Caki2 (cell line): ENCODE data around the gene DNASE2. TPM values are rescaled to one million over a fixed set of nuclear protein-coding genes. Genes with fewer than 3 reads are reported as not detected.

Source experiments
- DNase-seq: peaks from one replicate; pipeline ENCODE4 v3.0.0-alpha.2; 2015; ENCODE audit warnings: low read depth
- in situ Hi-C: cut with HindIII; loops from 2 replicates; pipeline ENCODE4 v1.10.0; 2016; ENCODE audit warnings: low sequenced_read_pairs, low pct_unique_long_range_greater_than_20kb, mixed read lengths
- total RNA-seq: library from RNA; depleted of rRNA; stranded (reverse); fragments of >200 nt; shearing (Covaris generic); gene quantifications from 2 replicates; pipeline ENCODE4 v1.2.3, GENCODE V29; 2014; ENCODE audit warnings: low replicate concordance; rRNA removed

DNASE2 gene
- total RNA-seq, 1 experiment from 2014 or later: 83.9 TPM

DNA sequence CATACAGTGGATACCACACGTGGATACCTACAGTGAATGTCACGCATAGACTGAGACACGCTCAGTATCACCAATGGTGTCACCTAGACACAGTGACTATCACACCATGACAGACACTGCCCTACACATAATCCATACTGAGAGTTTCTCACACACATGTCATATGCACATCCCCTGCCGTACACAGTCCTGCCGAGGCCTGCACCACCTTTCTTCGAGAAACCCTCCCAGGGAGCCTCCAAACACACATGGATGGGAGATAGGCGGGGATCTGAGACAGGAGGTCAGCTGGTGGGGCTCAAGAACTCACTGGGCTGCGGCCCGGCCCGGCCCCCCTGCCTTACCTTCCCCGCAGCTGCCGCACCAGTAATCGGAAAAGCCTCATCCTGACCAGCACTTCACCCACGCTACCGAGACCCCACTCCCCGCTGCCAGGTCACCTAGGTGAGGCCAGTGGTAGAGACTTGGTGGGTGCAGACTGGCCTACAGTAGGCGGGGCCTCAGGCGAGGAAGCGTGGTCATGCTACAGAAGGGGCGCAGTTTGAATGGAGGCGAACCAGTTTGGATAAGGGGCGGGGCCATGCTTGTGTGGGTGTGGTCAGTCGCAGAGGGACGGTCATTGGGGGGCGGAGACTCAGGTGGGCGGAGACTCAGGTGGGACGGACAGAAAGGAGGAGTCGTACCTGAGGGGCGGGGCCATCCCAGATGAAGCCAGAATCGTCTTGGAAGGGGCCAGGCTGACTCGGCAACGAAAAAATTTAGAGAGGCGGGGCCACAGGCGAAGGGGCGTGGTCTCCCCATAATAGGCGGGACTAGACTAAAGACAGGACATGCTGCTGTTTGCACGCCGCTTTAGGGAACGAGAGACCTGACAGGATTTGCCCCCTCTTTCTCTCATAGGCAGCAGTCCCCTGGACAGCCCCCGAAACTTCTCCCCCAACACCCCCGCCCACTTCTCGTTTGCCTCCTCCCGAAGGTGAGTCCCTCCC, 40.9 kb downstream of the DNASE2 start:
- peak; percentile 82 for DNase-seq
- in situ Hi-C loops: no loop called here

DNA sequence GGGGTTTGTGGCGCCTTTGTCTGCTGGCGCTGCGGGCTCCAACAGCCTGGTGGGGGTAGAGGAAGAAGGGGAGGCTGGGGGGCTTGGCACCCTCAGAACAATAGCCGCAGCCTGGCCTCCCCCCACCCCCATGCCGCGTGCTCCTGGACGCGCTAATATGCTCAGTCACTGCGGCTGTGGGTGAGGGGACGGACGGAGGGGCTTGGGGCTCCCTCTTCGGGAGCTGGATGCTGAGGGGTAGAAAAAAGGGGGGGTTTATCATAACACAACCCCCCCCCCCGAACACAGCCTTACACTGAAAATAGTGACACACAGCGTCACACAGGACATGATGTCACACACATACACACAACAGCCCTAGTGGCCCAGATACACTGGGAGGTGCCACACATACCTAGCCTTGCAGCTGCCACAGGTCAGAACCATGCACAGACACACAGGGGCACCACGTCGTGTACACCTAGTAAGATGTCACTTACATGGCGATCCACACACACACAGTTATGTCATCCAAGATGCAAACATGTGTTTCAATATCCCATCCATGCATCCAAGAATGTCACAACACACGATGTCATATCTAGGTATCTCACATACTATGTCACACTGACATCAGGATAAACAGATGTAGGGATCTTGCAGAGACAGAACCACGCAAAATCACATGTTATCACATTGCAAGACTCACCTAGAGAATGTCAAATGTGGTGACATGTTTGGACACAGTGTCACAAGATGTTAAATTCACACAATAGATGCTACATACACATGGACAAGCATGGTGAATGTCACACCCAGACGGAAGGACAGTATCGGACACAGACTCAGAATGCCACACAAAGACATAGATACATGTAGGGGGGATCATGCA, 42.1 kb downstream of the DNASE2 start:
- in situ Hi-C loops: no loop called here
- no peak for DNase-seq

DNA sequence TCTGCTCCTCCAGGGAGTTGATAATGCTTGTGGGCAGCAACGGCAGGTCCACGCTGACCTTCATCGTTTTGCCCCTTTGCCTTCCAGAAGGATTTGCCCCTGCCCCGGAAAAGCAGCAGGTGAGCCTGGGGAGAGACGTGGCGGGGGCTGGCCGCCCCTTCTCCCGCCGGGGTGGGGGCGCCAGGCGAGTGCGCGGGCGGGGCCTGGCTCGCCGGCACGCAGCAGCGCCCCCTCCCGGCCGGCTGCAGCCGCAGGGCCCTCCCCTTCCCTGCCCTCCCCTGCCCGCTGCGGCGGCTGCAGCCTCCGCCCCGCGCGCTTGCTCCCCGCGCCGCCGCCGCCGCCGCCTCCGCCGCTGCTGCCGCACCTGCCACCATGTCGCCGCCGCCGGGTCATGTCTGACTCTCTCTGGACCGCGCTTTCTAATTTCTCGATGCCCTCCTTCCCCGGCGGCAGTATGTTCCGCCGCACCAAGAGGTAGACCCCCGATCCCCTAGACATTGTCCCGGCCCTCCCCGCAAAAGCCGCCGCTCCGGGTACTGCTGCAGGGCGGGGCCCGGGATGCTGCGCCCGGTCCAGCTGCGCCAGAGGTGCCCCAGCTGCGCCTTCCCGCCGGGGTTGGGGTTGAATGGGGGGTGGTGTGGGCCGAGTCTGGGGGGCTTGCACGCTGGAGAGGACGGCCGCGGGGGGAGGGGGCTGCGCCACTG, 42.9 kb downstream of the DNASE2 start, which contains the start of gene MAST1:
Gene MAST1, plus strand, starts transcription at position 334 of the 704 bp plus-strand sequence. Its CDS starts 58 bp downstream, at position 392.
- peak; percentile 51 for DNase-seq
- in situ Hi-C loops: no loop called here

DNA sequence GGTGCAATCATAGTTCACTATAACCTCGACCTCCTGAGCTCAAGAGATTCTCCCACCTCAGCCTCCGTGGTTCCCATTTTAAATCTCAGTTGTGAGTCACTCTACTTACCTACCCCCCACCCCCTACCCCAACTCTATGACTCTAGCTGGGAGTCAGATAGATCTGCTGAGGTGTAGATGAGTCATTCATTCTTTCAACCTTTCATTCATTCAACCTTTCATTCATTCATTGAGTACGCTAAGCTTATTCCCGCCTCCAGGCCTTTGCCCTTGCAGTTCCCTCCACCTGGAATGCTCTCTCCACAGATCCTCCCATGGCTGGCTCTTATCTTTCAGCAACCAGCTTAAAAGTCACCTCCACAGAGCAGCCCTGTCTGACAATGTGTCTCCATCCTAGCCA, 44.0 kb downstream of the DNASE2 start:
- DNase-seq: no peak
- in situ Hi-C loops: no loop called here

DNA sequence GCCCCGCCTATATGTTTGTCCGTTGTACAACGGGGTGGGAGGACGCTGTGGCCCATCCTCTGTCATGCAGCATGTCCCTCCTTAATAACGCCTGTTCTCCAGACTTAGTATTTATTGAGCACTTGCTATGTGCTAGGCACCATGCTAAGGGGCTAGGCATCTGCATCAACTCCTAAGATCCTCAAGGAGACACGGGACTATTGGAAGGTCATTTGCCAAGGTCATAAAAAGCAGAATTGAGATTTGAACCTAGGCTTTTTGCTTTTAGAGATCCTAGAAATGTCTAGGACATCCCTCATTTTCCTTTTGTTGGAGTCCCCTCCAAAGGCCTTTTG, 44.8 kb downstream of the DNASE2 start:
- no peak for DNase-seq
- in situ Hi-C loops: no loop called here

DNA sequence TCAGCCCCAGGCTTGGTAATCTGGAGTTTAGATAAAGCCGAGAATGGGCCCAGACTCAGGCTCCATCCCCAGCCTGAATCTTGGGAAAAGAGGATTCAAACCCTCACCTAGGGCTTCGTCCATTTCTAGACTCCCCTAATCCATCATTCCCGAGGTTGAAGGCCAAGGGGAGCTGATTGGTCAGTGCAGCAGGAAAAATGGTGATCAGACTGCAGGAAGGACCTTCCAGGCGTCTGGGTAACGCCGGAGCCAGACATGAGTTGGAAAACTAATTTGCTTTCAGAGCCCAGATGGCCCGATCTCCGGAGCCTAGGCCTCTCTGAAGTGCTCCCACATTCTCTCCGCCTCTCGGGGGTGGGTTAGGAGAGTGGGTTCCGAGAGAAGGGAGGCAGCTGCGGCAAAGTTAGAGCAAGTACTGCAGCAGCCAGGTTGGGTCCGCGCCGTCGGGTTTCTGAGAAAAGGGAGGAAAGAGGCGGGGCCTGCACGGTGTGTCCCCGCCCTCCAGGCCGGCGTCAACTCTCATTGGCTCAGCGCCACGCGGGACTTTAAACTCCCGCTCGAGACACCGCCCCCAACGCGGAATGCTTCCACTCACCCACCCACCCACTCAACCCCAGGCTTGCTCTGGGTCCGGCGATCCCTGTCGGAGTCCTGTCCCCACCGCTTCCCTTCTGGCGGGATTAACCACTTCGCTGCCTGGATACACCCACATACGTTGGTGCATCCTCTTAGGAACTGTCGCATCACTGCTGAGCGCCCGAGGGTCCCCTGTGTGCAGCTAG, 46.1 kb downstream of the DNASE2 start:
- DNase-seq: no peak

DNA sequence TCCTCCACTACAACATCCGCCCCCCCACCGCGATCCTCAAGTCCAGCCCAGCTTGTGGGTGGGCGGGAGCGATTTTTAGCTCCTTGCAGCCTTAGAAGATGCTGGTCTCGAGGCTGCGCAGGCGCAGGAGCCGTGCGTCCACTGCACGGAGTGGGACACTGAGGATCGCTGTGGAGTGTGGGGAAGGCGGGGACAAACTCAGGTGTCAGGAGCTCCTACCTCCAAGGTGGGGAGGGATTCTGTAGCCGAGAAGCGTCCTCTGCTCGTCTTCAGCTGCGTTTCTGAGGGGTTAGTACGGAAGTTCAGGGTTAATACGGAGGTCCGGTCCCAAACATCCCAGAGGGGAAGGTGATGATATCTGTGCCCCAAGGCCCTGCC, 46.7 kb downstream of the DNASE2 start, which contains the start of gene RTBDN:
Gene RTBDN, minus strand, starts transcription at position 14 of the 378 bp plus-strand sequence. CDS start 4,600 bp downstream, outside the sequence.
- no peak for DNase-seq
- in situ Hi-C loops: no loop called here

More for the DNA sequence above, 46.1 kb downstream of the DNASE2 start:
- in situ Hi-C loops: no loop called here

DNA sequence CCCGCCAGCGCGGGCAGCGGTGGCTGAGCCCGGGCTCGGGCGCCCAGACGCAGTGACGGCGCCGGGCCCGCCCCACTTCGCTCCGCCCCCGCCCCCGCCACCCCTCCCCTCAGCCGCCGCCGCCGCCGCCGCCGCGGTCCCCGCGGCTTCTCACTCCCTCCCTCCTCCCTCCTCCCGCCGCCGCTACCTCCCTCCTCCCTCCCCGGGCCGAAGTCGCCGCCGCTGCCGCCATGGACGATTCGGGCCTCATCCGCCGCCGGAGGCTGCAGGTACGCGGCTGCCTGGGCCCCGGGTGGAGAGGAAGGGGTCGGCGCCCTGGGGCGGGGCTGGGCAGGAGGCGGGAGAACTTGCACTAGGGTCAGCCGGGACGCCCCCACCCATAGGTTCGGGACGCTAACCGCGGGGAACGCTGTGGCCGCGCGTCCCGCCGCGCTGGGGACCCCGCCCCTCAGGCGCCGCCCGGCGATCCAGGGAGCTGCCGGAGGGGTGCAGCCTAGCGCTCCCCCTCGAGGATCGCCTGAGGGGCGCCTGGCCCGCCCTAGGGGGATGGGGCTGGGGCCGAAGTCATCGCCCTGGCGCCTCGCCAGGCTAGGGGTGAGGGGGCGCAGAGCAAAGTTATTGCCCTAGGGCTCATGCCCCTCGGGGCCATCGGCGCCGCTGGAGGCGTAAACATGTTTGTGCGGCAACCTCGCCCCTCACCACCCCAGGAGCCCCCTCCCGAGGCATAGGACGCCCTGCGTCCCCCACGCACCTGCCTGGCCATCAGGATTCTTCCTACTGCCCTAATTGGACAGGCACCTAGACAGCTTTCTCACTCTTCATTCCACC, 47.3 kb downstream of the DNASE2 start:
- in situ Hi-C loops: no loop called here
- DNase-seq: no peak

DNA sequence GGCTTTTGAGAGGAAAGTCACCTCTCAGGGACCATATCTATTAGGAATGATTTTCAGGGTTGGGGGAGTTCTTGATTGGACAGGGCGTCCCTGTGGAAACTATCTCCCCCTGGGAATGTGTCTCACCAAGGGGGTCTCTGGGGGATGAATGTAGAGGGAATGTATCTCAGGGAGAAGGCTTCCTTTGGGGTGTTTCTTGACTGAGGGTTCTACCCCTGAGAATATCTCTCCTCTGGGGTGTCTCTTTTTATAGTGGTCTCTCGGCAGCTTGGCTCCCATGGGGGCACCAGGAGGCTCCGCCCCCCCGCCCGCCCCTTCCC, 47.9 kb downstream of the DNASE2 start:
- in situ Hi-C loops: no loop called here
- no peak for DNase-seq

DNA sequence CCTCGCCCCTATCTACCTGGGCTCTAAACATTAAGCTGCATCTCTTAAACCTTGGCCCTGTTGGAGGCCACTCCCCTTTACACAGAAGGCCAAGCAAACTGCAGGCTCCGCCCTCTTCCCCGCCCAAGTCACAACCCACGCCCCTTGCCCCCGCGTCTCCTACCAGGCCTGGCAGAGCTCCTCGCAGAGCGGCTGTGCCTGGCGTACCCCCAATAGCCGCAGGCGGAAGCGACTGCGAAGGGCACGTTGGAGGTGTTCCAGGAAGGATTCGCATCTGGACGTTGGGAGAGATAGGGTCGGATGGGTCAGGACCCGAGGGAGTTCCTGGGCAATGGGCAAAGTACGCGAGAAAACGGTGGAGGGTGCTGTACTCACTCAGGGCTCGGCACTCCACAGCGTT, 52.8 kb downstream of the DNASE2 start:
- no peak for DNase-seq
- in situ Hi-C loops: no loop called here

DNA sequence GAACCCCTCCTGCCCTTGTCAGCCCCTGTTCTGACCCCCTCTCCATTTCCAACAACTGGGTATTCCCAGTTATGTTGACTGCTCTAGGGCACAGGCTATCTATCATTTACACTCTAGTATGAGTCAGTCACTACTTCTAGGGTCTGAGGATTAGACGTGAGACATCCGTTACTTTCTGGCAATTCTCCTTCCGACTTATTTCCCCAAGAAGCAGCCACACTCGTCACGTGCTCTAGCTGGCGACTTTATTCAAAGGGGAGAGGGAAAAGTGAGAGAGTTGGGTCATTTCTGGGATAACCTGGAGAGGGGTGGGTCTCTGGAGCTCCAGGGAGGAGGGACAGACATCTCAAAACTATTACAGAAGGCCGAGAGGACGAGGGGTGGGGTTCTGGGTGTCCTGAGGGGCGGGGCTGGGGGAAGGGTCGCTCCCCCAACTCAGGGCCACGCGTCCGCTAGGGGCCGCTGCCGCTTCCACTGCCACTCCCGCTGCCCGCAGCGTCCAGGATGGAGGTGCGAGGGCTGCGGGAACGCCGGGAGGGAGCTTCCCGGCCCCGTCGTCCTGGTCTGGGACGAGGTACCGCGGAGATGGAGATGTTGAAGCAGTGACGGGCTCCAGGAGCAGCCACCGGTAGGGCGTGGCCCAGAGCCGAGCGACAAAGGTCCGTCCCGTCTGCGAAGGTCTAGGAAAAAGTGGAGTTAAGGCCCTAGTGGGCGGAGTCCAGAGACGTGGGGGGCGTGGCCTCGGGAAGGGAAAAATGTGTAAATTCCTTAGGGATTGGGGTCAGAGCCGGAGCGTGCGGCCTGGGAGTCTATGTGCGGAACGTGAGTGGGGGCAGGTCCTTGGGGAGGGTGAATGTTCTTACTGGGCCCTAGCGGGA, 55.8 kb downstream of the DNASE2 start:
- in situ Hi-C loops: no loop called here
- no peak for DNase-seq

Other genes with a start within 250 kb of the DNASE2 start
- 72.5 and 82.9 TPM in 2 replicates for gene MAN2B1, start 214.7 kb downstream of the DNASE2 start, total RNA-seq
- gene WDR83, start 214.6 kb downstream of the DNASE2 start, total RNA-seq: 20.6 and 22.6 TPM in 2 replicates
- 93.6 and 111 TPM in 2 replicates for gene DHPS, start 199.6 kb downstream of the DNASE2 start, total RNA-seq
- gene GNG14, start 193.5 kb downstream of the DNASE2 start, total RNA-seq: not detected in 2 replicates
- gene FBXW9, start 184.8 kb downstream of the DNASE2 start, total RNA-seq: 43.4 and 44.8 TPM in 2 replicates
- 35.2 and 39.7 TPM in 2 replicates for gene TNPO2, start 157.5 kb downstream of the DNASE2 start, total RNA-seq
- 607 and 626 TPM in 2 replicates for gene TRIR, start 146.8 kb downstream of the DNASE2 start, total RNA-seq
- gene GET3, start 144.0 kb downstream of the DNASE2 start, total RNA-seq: 210 and 211 TPM in 2 replicates
- not detected in 2 replicates for gene BEST2, start 129.7 kb downstream of the DNASE2 start, total RNA-seq
- 17.8 and 18.1 TPM in 2 replicates for gene HOOK2, start 105.9 kb downstream of the DNASE2 start, total RNA-seq
- 63.3 and 74.5 TPM in 2 replicates for gene JUNB, start 90.0 kb downstream of the DNASE2 start, total RNA-seq
- not detected in 2 replicates for gene PRDX2, start 79.6 kb downstream of the DNASE2 start, total RNA-seq
- gene THSD8, start 79.4 kb downstream of the DNASE2 start, total RNA-seq: not detected in 2 replicates
- gene RNASEH2A, start 74.9 kb downstream of the DNASE2 start, total RNA-seq: 94.5 and 126 TPM in 2 replicates
- gene RTBDN, start 46.9 kb downstream of the DNASE2 start, total RNA-seq: not detected in 2 replicates
- 1.8 and 20.8 TPM in 2 replicates for gene MAST1, start 42.9 kb downstream of the DNASE2 start, total RNA-seq
- 3.5 TPM in 1 of 2 replicates, not detected in the other for gene KLF1, start 5.8 kb upstream of the DNASE2 start, total RNA-seq
- 38.0 and 66.1 TPM in 2 replicates for gene GCDH, start 9.7 kb upstream of the DNASE2 start, total RNA-seq
- gene SYCE2, start 37.8 kb upstream of the DNASE2 start, total RNA-seq: 4.0 TPM in 2 replicates
- 100 and 120 TPM in 2 replicates for gene FARSA, start 52.3 kb upstream of the DNASE2 start, total RNA-seq
- gene CALR, start 57.2 kb upstream of the DNASE2 start, total RNA-seq: 846 and 992 TPM in 2 replicates
- gene RAD23A, start 64.4 kb upstream of the DNASE2 start, total RNA-seq: 211 and 217 TPM in 2 replicates
- 102 and 117 TPM in 2 replicates for gene GADD45GIP1, start 75.8 kb upstream of the DNASE2 start, total RNA-seq
- gene DAND5, start 88.1 kb upstream of the DNASE2 start, total RNA-seq: not detected in 2 replicates
- 1.2 and 4.5 TPM in 2 replicates for gene NFIX, start 114.0 kb upstream of the DNASE2 start, total RNA-seq
- gene LYL1, start 221.4 kb upstream of the DNASE2 start, total RNA-seq: not detected in 2 replicates
- gene TRMT1, start 235.3 kb upstream of the DNASE2 start, total RNA-seq: 107 and 166 TPM in 2 replicates
- gene NACC1, start 236.8 kb upstream of the DNASE2 start, total RNA-seq: 59.3 and 86.8 TPM in 2 replicates